Testis (tissue), 3 donors: ENCODE data around the gene TSKU. TPM values are rescaled to one million over a fixed set of nuclear protein-coding genes. Genes with fewer than 3 reads are reported as not detected.
A peak's percentile ranks its signal among the peaks of the same experiment; 100 is the strongest.
"Not testable (repeated sequence)": the region's sequence is repeated elsewhere in the genome, so short reads cannot be mapped to it uniquely, and the experiment has no call there.

Experiments used
- DNase-seq: peaks from one replicate; pipeline ENCODE4 v3.0.0-alpha.2; 2019
- H3K27ac ChIP-seq, 2 donors: fragments of 200-600 bp; sonication (generic); one replicate each; pipeline ENCODE4 v1.5.1; 2019
- H3K27me3 ChIP-seq: fragments of 200-600 bp; sonication (generic); one replicate; pipeline ENCODE4 v1.5.1; 2019
- H3K36me3 ChIP-seq: fragments of 200-600 bp; sonication (generic); one replicate; pipeline ENCODE4 v1.5.1; 2017; ENCODE audit warnings: low read depth; ENCODE audit errors: missing control alignments
- H3K4me1 ChIP-seq: fragments of 200-600 bp; sonication (generic); one replicate; pipeline ENCODE4 v1.5.1; 2019
- H3K4me3 ChIP-seq, 2 donors: fragments of 200-600 bp; sonication (generic); one replicate each; pipeline ENCODE4 v1.5.1; 2017 to 2019
- H3K9me3 ChIP-seq: fragments of 200-600 bp; sonication (generic); one replicate; pipeline ENCODE4 v1.5.1; 2017
- CTCF ChIP-seq, 3 experiments: fragments of 450-650 bp in 2 of 3; fragments of 200-600 bp in 1 of 3; sonication (generic) in 1 of 3; IDR thresholded peaks; one replicate each; pipeline ENCODE4 v1.5.1; 2016 to 2019; ENCODE audit warnings: antibody characterized with exemption in 3 of 3, mild to moderate bottlenecking in 2 of 3, moderate library complexity in 1 of 3
- POLR2A ChIP-seq: fragments of 450-650 bp; IDR thresholded peaks from one replicate; pipeline ENCODE4 v1.6.1; 2017; ENCODE audit warnings: antibody characterized with exemption, mild to moderate bottlenecking, moderate library complexity
- WGBS, 2 donors: methylation state at CpG; one replicate each; pipeline ENCODE4 v1.1.5; 2018; 5-methylcytosine and 5-hydroxymethylcytosine counted together
- intact Hi-C: fragments of 100-400 bp; cut with DNase I; formaldehyde crosslinking; loops from one replicate; pipeline ENCODE4 v1.15.1; 2023; ENCODE audit warnings: low total_unique reads
- polyA plus RNA-seq: library from polyadenylated mRNA; stranded (reverse); fragments of 350-450 nt; fragmentation: Illumina TruSeq; extraction: RNeasy Lipid Tissue Mini Kit (QIAGEN cat#74804); gene quantifications from one replicate; pipeline ENCODE4 v1.2.3, GENCODE V29; 2014; ENCODE audit warnings: low read depth, low replicate concordance; ENCODE audit not compliant: insufficient read depth
- total RNA-seq, 2 donors: library from RNA; depleted of rRNA; stranded (reverse); fragments of >200 nt; gene quantifications; one replicate each; pipeline ENCODE4 v1.2.3, GENCODE V29; 2016

The TSKU gene
- total and polyA plus RNA-seq, 3 donors from 2014 or later, result 17.1 to 30.2 (median 25.9) TPM

GRCh38 chr11:76788661-76789442 lies 5.7 kb downstream of the TSKU start:
- 69 to 92% methylated on average over 9 to 10 of the region's 10 CpGs for WGBS, 2 donors
- Histone ChIP-seq H3K9me3 (no peaks in the 10 kb centered on the region), H3K36me3 (no peaks in the 10 kb centered on the region), H3K27ac (peak overlapping the region; percentile 61 to 93), H3K4me1 (peaks cover 44% of the 10 kb centered on the region), H3K27me3 (no peaks in the 10 kb centered on the region), H3K4me3 (no peak overlapping the region)
- no peak for TF ChIP-seq CTCF (IDR thresholded peaks at IDR 0.05)
- no peak for TF ChIP-seq POLR2A
- intact Hi-C loops, result no loop called here
- no peak for DNase-seq

- peak overlapping the region in 1 of 2 donors; percentile 93 for H3K27ac ChIP-seq
- H3K4me1 ChIP-seq, result peaks cover 47% of the 10 kb centered on the region
- DNase-seq, result no peak
- H3K9me3 ChIP-seq, result no peaks in the 10 kb centered on the region
- no peaks in the 10 kb centered on the region for H3K27me3 ChIP-seq
- intact Hi-C loops, result no loop called here
- H3K36me3 ChIP-seq, result no peaks in the 10 kb centered on the region
- H3K4me3 ChIP-seq, result no peak overlapping the region
- TF ChIP-seq POLR2A (no peak), CTCF (IDR thresholded peaks at IDR 0.05) (no peak)
- WGBS, 2 donors, result 66 to 79% methylated on average over 2 of the region's 2 CpGs
Observed at GRCh38 chr11:76789443-76789719, 6.2 kb downstream of the TSKU start.

GRCh38 chr11:76790251-76790650 lies 7.1 kb downstream of the TSKU start:
- Histone ChIP-seq H3K27ac (no peak overlapping the region), H3K27me3 (no peaks in the 10 kb centered on the region), H3K4me1 (peaks cover 47% of the 10 kb centered on the region), H3K4me3 (no peak overlapping the region), H3K9me3 (no peaks in the 10 kb centered on the region), H3K36me3 (no peaks in the 10 kb centered on the region)
- peak; percentile 4 for DNase-seq
- intact Hi-C loops, result no loop called here
- WGBS, 2 donors, result 76 to 87% methylated on average over 5 of the region's 5 CpGs
- TF ChIP-seq CTCF (IDR thresholded peaks at IDR 0.05) (no peak), POLR2A (no peak)

- DNase-seq, result peak; percentile 4
- WGBS, 2 donors, result 80 to 89% methylated on average over 4 of the region's 4 CpGs
- H3K36me3 ChIP-seq, H3K27ac ChIP-seq, H3K4me3 ChIP-seq, H3K9me3 ChIP-seq, intact Hi-C loops, H3K27me3 ChIP-seq: not testable (repeated sequence)
- peaks cover 47% of the 10 kb centered on the region for H3K4me1 ChIP-seq
Observed at GRCh38 chr11:76791002-76791770, 8.0 kb downstream of the TSKU start.

GRCh38 chr11:76791861-76792260 lies 8.7 kb downstream of the TSKU start:
- 72 to 92% methylated on average over 6 of the region's 6 CpGs for WGBS, 2 donors
- Histone ChIP-seq H3K4me3 (no peak overlapping the region), H3K9me3 (no peaks in the 10 kb centered on the region), H3K4me1 (peaks cover 41% of the 10 kb centered on the region), H3K36me3 (no peaks in the 10 kb centered on the region), H3K27ac (no peak overlapping the region), H3K27me3 (no peaks in the 10 kb centered on the region)
- TF ChIP-seq CTCF (IDR thresholded peaks at IDR 0.05) (no peak), POLR2A (no peak)
- no peak for DNase-seq
- intact Hi-C loops, result no loop called here
